ENCODE measurements around the gene SLC9B2.
A peak's percentile ranks its signal among the peaks of the same experiment; 100 is the strongest.

The SLC9B2 gene

DNA sequence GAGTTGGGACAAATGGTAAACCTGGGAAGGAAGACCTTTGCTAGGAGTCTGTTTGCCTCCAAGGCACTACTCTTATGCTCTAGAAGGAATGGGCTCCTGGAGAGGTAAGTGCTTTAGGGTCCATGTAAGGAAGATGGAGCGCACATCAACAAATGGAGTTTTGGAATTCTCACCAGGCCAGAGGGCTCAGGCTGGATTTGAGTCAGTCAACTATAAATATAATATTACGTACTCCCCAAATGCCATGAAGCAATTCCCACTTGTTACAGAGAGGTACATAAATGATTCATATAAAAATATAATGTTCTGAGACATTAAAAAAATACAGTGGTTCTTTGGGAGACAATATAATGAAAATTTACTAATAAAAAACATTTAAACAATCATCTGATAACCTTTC, 55.4 kb downstream of the SLC9B2 start:
- TF ChIP-seq, protein P1, sequence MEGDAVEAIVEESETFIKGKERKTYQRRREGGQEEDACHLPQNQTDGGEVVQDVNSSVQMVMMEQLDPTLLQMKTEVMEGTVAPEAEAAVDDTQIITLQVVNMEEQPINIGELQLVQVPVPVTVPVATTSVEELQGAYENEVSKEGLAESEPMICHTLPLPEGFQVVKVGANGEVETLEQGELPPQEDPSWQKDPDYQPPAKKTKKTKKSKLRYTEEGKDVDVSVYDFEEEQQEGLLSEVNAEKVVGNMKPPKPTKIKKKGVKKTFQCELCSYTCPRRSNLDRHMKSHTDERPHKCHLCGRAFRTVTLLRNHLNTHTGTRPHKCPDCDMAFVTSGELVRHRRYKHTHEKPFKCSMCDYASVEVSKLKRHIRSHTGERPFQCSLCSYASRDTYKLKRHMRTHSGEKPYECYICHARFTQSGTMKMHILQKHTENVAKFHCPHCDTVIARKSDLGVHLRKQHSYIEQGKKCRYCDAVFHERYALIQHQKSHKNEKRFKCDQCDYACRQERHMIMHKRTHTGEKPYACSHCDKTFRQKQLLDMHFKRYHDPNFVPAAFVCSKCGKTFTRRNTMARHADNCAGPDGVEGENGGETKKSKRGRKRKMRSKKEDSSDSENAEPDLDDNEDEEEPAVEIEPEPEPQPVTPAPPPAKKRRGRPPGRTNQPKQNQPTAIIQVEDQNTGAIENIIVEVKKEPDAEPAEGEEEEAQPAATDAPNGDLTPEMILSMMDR (IDR thresholded peaks at IDR 0.05; ENCODE audit: insufficient read depth, missing control alignments), result no peak
- FAIRE-seq (no peak), DNase-seq (ENCODE audit: insufficient read length, low spot score) (no peak)

DNA sequence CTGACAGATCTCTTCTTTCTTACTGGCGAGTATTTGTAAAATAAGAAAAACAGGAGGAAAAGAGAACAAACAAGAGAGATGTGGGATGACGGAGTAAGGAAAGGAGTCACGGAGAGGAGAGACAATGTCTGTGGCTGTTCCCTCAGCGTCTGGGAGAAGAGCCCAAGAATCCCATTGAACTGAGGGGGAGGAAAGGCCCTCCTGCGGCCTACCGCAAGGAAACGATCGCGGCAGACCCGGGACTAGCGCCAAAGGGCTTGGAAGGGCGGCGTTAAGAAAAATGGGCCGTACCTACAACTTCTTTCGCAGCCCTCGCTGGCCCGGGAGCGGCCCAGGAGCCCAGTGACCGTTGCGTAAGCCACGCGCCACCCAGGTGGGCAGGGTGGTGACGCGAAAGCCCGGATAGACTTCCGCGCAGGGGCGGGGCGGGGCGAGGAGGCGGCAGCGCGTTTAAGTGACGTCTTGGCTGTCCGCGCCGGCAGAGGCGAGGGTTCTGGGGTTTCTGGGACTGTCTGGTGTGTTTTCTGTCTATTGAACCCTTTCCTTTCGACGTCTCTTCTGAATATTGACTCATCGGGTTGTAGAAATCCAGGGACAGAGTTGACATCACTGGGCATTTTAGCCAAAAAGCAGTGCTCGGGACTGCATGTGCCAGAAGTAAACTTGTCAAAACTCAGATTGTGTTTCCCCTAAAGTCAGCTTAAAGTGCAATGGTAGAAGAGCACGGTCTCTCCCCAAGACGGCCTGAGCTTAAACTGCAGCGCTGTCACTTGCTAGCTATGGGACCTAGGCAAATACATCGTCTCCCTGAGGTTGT, 57.0 kb downstream of the SLC9B2 start, which contains the start of gene SLC9B1:
Gene SLC9B1, minus strand, starts transcription at position 398 of the 817 bp plus-strand sequence. CDS start 27,994 bp downstream, outside the sequence.
- FAIRE-seq (no peak), DNase-seq (ENCODE audit: insufficient read length, low spot score) (peak; percentile 31)
- TF ChIP-seq, protein P1 (IDR thresholded peaks at IDR 0.05; ENCODE audit: insufficient read depth, missing control alignments), result no peak

DNA sequence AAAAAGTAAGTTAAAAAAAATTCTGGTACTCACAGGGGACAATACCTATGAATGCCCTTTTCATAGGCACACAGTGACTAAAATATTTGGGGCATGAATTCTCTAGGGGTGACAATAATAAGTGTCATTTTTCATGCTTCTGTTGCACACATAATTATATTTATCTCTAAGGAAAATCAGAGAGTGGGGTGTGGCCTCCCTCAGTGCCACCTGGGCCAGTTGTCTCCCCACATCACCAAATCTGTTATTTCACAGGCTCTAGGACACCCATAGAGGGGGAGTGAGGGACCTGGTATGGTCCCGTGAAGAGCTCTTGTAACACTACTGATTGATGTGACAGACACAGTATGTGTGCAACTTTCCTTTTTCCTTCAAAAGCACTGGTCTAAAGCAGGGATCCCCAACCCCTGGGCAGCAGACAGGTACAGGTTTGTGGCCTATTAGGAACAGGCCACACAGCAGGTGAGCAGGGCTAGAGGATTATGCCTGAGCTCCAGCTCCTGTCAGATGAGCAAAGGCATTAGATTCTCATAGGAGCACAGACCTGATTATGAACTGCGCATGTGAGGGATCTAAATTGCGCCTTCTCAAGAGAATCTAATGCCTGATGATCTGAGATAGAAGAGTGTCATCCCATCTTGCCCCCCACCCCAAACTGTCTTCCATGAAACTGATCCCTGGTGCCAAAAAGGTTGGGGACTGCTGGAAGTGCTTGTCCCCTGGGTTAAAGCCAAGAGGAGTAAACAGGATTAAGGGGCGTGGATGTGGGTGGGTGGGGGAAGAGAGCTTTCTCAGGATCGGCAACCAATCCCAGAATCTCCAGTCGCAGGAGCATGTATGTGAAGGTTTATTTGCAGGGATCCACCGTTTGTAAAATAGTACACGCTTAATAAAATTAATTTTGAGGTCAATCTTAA, 57.9 kb downstream of the SLC9B2 start:
- no peak for DNase-seq (ENCODE audit: insufficient read length, low spot score)
- TF ChIP-seq, protein P1 (IDR thresholded peaks at IDR 0.05; ENCODE audit: insufficient read depth, missing control alignments), result no peak
- peak; percentile 81 for FAIRE-seq

DNA sequence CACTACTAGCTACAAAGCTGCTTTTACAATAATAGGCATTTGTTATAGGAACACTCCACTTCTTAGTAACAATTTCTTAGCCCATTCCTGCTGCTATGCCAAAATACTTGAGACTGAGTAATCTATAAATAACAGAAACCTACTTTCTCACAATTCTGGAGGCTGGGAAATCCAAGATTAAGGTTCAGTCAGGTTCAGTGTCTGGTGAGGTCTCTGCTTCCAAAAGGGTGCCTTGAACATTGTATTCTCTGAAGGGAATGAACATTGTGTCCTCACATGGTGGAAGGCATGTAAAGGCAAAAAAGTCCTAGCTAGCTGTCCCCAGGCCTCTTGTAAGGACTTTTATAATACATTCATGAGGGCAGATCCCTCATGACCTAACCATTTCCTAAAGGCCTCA, 64.0 kb downstream of the SLC9B2 start:
- DNase-seq (ENCODE audit: insufficient read length, low spot score) (no peak), FAIRE-seq (no peak)
- TF ChIP-seq, protein P1 (IDR thresholded peaks at IDR 0.05; ENCODE audit: insufficient read depth, missing control alignments), result no peak

DNA sequence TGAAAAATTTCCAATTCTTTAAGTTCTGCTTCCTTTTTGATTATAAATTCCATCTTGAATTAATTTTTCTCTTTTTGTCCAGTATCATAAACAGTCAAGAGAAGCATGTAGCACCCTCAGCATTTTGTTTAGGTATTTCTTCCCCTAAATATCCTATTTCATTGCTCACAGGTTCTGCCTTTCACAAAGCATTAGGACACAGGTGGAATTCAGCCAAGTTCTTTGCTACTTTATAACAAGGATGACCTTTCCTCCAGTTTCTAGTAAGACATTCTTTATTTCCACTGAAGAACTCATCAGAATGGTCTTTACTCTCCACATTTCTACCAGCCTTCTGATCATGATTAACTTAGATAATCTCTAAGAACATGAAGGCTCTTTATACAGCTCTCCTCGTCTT, 64.5 kb downstream of the SLC9B2 start:
- FAIRE-seq, result no peak
- DNase-seq (ENCODE audit: insufficient read length, low spot score), result no peak
- TF ChIP-seq, protein P1 (IDR thresholded peaks at IDR 0.05; ENCODE audit: insufficient read depth, missing control alignments), result no peak

DNA sequence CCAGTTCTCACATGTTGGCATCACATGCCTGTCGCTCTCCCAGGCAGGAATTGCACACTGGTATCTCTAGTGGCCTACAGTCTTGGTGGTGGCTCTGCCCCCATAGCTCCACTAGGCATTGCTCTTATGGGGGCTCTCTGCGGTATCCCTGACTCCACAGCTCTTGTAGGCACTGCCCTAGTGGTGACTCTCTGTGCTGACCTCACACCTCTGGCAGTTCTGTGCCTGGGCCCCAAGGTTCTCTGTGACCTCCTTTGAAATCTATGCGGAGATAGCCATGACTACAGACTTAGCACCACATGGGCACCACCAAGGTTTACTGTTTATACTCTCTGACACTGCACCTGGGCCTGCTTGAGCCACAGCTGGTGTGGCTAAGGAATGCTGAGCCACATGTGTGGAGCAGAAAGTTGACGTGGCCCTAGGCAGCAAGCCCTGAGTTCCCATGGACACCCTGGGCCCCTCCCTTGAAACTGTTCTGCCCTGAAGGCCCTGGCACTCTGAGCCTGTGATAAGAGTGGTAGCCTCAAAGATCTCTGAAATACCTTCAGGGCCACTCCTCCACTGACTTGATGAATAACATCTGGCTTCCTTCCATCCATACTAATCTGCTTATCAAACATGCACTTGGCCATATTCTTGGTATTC, 65.1 kb downstream of the SLC9B2 start:
- no peak for FAIRE-seq
- DNase-seq (ENCODE audit: insufficient read length, low spot score), result no peak
- TF ChIP-seq, protein P1 (IDR thresholded peaks at IDR 0.05; ENCODE audit: insufficient read depth, missing control alignments), result no peak

All from D721Med (cell line).